ENCODE results near the gene EP400.

Gene EP400

GRCh38 chr12:132018193-132018916 is 68.6 kb downstream of the EP400 start:
- Histone ChIP-seq H3K27ac (ENCODE audit: low read depth in 2 of 2, low read length in 2 of 2) (no peak overlapping the region), H3K27me3 (ENCODE audit: control insufficient read depth in 2 of 2, insufficient read depth in 2 of 2, low read length in 2 of 2) (no peaks in the 10 kb centered on the region), H3K4me1 (ENCODE audit: control insufficient read depth in 2 of 2, insufficient read depth in 2 of 2, low read length in 2 of 2) (no peaks in the 10 kb centered on the region), H3K9ac (ENCODE audit: low read depth in 1 of 2, low read length in 2 of 2) (no peak overlapping the region), H3K4me3 (ENCODE audit: low read length in 2 of 2) (no peak overlapping the region), H3K36me3 (ENCODE audit: control insufficient read depth in 2 of 2, insufficient read depth in 2 of 2, low read length in 2 of 2) (peaks cover 72 to 77% of the 10 kb centered on the region in 2 donors), H3K9me3 (ENCODE audit: control insufficient read depth in 2 of 2, low read length in 2 of 2) (no peaks in the 10 kb centered on the region)

GRCh38 chr12:132019891-132020290 is 70.1 kb downstream of the EP400 start:
- no peak overlapping the region for H3K4me3 ChIP-seq (ENCODE audit: low read length in 2 of 2)
- no peak overlapping the region for H3K9ac ChIP-seq (ENCODE audit: low read depth in 1 of 2, low read length in 2 of 2)
- no peaks in the 10 kb centered on the region for H3K27me3 ChIP-seq (ENCODE audit: control insufficient read depth in 2 of 2, insufficient read depth in 2 of 2, low read length in 2 of 2)
- H3K36me3 ChIP-seq (ENCODE audit: control insufficient read depth in 2 of 2, insufficient read depth in 2 of 2, low read length in 2 of 2) = peaks cover 71 to 75% of the 10 kb centered on the region in 2 donors
- H3K27ac ChIP-seq (ENCODE audit: low read depth in 2 of 2, low read length in 2 of 2) = no peak overlapping the region
- no peaks in the 10 kb centered on the region for H3K4me1 ChIP-seq (ENCODE audit: control insufficient read depth in 2 of 2, insufficient read depth in 2 of 2, low read length in 2 of 2)
- no peaks in the 10 kb centered on the region for H3K9me3 ChIP-seq (ENCODE audit: control insufficient read depth in 2 of 2, low read length in 2 of 2)

- Histone ChIP-seq H3K9ac (ENCODE audit: low read depth in 1 of 2, low read length in 2 of 2) (no peak overlapping the region), H3K27me3 (ENCODE audit: control insufficient read depth in 2 of 2, insufficient read depth in 2 of 2, low read length in 2 of 2) (no peaks in the 10 kb centered on the region), H3K4me3 (ENCODE audit: low read length in 2 of 2) (no peak overlapping the region), H3K4me1 (ENCODE audit: control insufficient read depth in 2 of 2, insufficient read depth in 2 of 2, low read length in 2 of 2) (no peaks in the 10 kb centered on the region), H3K27ac (ENCODE audit: low read depth in 2 of 2, low read length in 2 of 2) (no peak overlapping the region), H3K9me3 (ENCODE audit: control insufficient read depth in 2 of 2, low read length in 2 of 2) (no peaks in the 10 kb centered on the region), H3K36me3 (ENCODE audit: control insufficient read depth in 2 of 2, insufficient read depth in 2 of 2, low read length in 2 of 2) (peaks cover 71 to 75% of the 10 kb centered on the region in 2 donors)
Measured at GRCh38 chr12:132020292-132020691, 70.5 kb downstream of the EP400 start.

- peaks cover 73 to 76% of the 10 kb centered on the region in 2 donors for H3K36me3 ChIP-seq (ENCODE audit: control insufficient read depth in 2 of 2, insufficient read depth in 2 of 2, low read length in 2 of 2)
- no peak overlapping the region for H3K27ac ChIP-seq (ENCODE audit: low read depth in 2 of 2, low read length in 2 of 2)
- no peak overlapping the region for H3K4me3 ChIP-seq (ENCODE audit: low read length in 2 of 2)
- H3K9me3 ChIP-seq (ENCODE audit: control insufficient read depth in 2 of 2, low read length in 2 of 2) = no peaks in the 10 kb centered on the region
- no peak overlapping the region for H3K9ac ChIP-seq (ENCODE audit: low read depth in 1 of 2, low read length in 2 of 2)
- no peaks in the 10 kb centered on the region for H3K27me3 ChIP-seq (ENCODE audit: control insufficient read depth in 2 of 2, insufficient read depth in 2 of 2, low read length in 2 of 2)
- H3K4me1 ChIP-seq (ENCODE audit: control insufficient read depth in 2 of 2, insufficient read depth in 2 of 2, low read length in 2 of 2) = no peaks in the 10 kb centered on the region
Measured at GRCh38 chr12:132021031-132021871, 71.5 kb downstream of the EP400 start.

- Histone ChIP-seq H3K4me1 (ENCODE audit: control insufficient read depth in 2 of 2, insufficient read depth in 2 of 2, low read length in 2 of 2) (no peaks in the 10 kb centered on the region), H3K36me3 (ENCODE audit: control insufficient read depth in 2 of 2, insufficient read depth in 2 of 2, low read length in 2 of 2) (peaks cover 79 to 80% of the 10 kb centered on the region in 2 donors), H3K27ac (ENCODE audit: low read depth in 2 of 2, low read length in 2 of 2) (no peak overlapping the region), H3K9ac (ENCODE audit: low read depth in 1 of 2, low read length in 2 of 2) (no peak overlapping the region), H3K9me3 (ENCODE audit: control insufficient read depth in 2 of 2, low read length in 2 of 2) (no peaks in the 10 kb centered on the region), H3K4me3 (ENCODE audit: low read length in 2 of 2) (no peak overlapping the region), H3K27me3 (ENCODE audit: control insufficient read depth in 2 of 2, insufficient read depth in 2 of 2, low read length in 2 of 2) (no peaks in the 10 kb centered on the region)
Measured at GRCh38 chr12:132021965-132022364, 72.2 kb downstream of the EP400 start.

GRCh38 chr12:132023658-132024057 is 73.9 kb downstream of the EP400 start:
- Histone ChIP-seq H3K27ac (ENCODE audit: low read depth in 2 of 2, low read length in 2 of 2) (no peak overlapping the region), H3K27me3 (ENCODE audit: control insufficient read depth in 2 of 2, insufficient read depth in 2 of 2, low read length in 2 of 2) (no peaks in the 10 kb centered on the region), H3K36me3 (ENCODE audit: control insufficient read depth in 2 of 2, insufficient read depth in 2 of 2, low read length in 2 of 2) (peaks cover 78 to 82% of the 10 kb centered on the region in 2 donors), H3K4me1 (ENCODE audit: control insufficient read depth in 2 of 2, insufficient read depth in 2 of 2, low read length in 2 of 2) (no peaks in the 10 kb centered on the region), H3K9me3 (ENCODE audit: control insufficient read depth in 2 of 2, low read length in 2 of 2) (no peaks in the 10 kb centered on the region), H3K9ac (ENCODE audit: low read depth in 1 of 2, low read length in 2 of 2) (no peak overlapping the region), H3K4me3 (ENCODE audit: low read length in 2 of 2) (no peak overlapping the region)

GRCh38 chr12:132024758-132025157 is 75.0 kb downstream of the EP400 start:
- Histone ChIP-seq H3K9ac (ENCODE audit: low read depth in 1 of 2, low read length in 2 of 2) (no peak overlapping the region), H3K27me3 (ENCODE audit: control insufficient read depth in 2 of 2, insufficient read depth in 2 of 2, low read length in 2 of 2) (no peaks in the 10 kb centered on the region), H3K4me3 (ENCODE audit: low read length in 2 of 2) (no peak overlapping the region), H3K36me3 (ENCODE audit: control insufficient read depth in 2 of 2, insufficient read depth in 2 of 2, low read length in 2 of 2) (peaks cover 78 to 83% of the 10 kb centered on the region in 2 donors), H3K9me3 (ENCODE audit: control insufficient read depth in 2 of 2, low read length in 2 of 2) (no peaks in the 10 kb centered on the region), H3K4me1 (ENCODE audit: control insufficient read depth in 2 of 2, insufficient read depth in 2 of 2, low read length in 2 of 2) (no peaks in the 10 kb centered on the region), H3K27ac (ENCODE audit: low read depth in 2 of 2, low read length in 2 of 2) (no peak overlapping the region)

- H3K4me1 ChIP-seq (ENCODE audit: control insufficient read depth in 2 of 2, insufficient read depth in 2 of 2, low read length in 2 of 2) = no peaks in the 10 kb centered on the region
- H3K36me3 ChIP-seq (ENCODE audit: control insufficient read depth in 2 of 2, insufficient read depth in 2 of 2, low read length in 2 of 2) = peaks cover 78 to 83% of the 10 kb centered on the region in 2 donors
- H3K9me3 ChIP-seq (ENCODE audit: control insufficient read depth in 2 of 2, low read length in 2 of 2) = no peaks in the 10 kb centered on the region
- H3K27me3 ChIP-seq (ENCODE audit: control insufficient read depth in 2 of 2, insufficient read depth in 2 of 2, low read length in 2 of 2) = no peaks in the 10 kb centered on the region
- no peak overlapping the region for H3K4me3 ChIP-seq (ENCODE audit: low read length in 2 of 2)
- no peak overlapping the region for H3K9ac ChIP-seq (ENCODE audit: low read depth in 1 of 2, low read length in 2 of 2)
- no peak overlapping the region for H3K27ac ChIP-seq (ENCODE audit: low read depth in 2 of 2, low read length in 2 of 2)
Measured at GRCh38 chr12:132025526-132025925, 75.8 kb downstream of the EP400 start.

GRCh38 chr12:132026061-132026795 is 76.5 kb downstream of the EP400 start:
- Histone ChIP-seq H3K27ac (ENCODE audit: low read depth in 2 of 2, low read length in 2 of 2) (no peak overlapping the region), H3K4me3 (ENCODE audit: low read length in 2 of 2) (no peak overlapping the region), H3K36me3 (ENCODE audit: control insufficient read depth in 2 of 2, insufficient read depth in 2 of 2, low read length in 2 of 2) (peaks cover 82 to 86% of the 10 kb centered on the region in 2 donors), H3K9ac (ENCODE audit: low read depth in 1 of 2, low read length in 2 of 2) (no peak overlapping the region), H3K27me3 (ENCODE audit: control insufficient read depth in 2 of 2, insufficient read depth in 2 of 2, low read length in 2 of 2) (no peaks in the 10 kb centered on the region), H3K4me1 (ENCODE audit: control insufficient read depth in 2 of 2, insufficient read depth in 2 of 2, low read length in 2 of 2) (no peaks in the 10 kb centered on the region), H3K9me3 (ENCODE audit: control insufficient read depth in 2 of 2, low read length in 2 of 2) (no peaks in the 10 kb centered on the region)
